ENCODE measurements around the gene CD52.

- TF ChIP-seq CTCF (IDR thresholded peaks at IDR 0.05; ENCODE audit: low read length) (no peak), EZH2 (IDR thresholded peaks at IDR 0.05; ENCODE audit: borderline replicate concordance, low read length) (no peak)
Observed at GRCh38 chr1:26307363-26307781, 10.4 kb upstream of the CD52 start.
